HepG2 (cell line): Measurements from ENCODE around the gene AGAP1. TPM values are rescaled to one million over a fixed set of nuclear protein-coding genes. Genes with fewer than 3 reads are reported as not detected.

ENCODE experiments used
- ADNP ChIP-seq: sonication (generic); formaldehyde crosslinking; IDR thresholded peaks from 2 replicates; pipeline ENCODE4 v1.4.0; 2020; ENCODE audit warnings: missing genetic modification reagents
- ELF4 ChIP-seq: sonication (generic); formaldehyde crosslinking; IDR thresholded peaks from 2 replicates; pipeline ENCODE4 v1.5.0; 2020; ENCODE audit warnings: missing genetic modification reagents, mild to moderate bottlenecking, moderate library complexity, borderline replicate concordance
- FOXC1 ChIP-seq: sonication (generic); formaldehyde crosslinking; IDR thresholded peaks from 2 replicates; pipeline ENCODE4 v1.8.0; 2022; ENCODE audit warnings: mild to moderate bottlenecking, missing genetic modification reagents, borderline replicate concordance
- HES4 ChIP-seq: sonication (generic); formaldehyde crosslinking; IDR thresholded peaks from 2 replicates; pipeline ENCODE4 v1.9.0; 2021; ENCODE audit warnings: mild to moderate bottlenecking, missing genetic modification reagents, borderline replicate concordance
- KLF9 ChIP-seq: IDR thresholded peaks from 2 replicates; pipeline ENCODE4 v1.6.1; 2016; ENCODE audit warnings: low read depth
- NFRKB ChIP-seq: fragments of 450-650 bp; IDR thresholded peaks from 2 replicates; pipeline ENCODE4 v1.6.1; 2017
- ZFYVE20 ChIP-seq: sonication (generic); formaldehyde crosslinking; IDR thresholded peaks from 2 replicates; pipeline ENCODE4 v1.8.0; 2023; ENCODE audit warnings: low read depth, mild to moderate bottlenecking, moderate library complexity, missing genetic modification reagents, borderline replicate concordance
- ZNF10 ChIP-seq: sonication (generic); formaldehyde crosslinking; IDR thresholded peaks from 2 replicates; pipeline ENCODE4 v1.4.0; 2020; ENCODE audit warnings: mild to moderate bottlenecking, low read depth, missing genetic modification reagents, borderline replicate concordance
- ZNF251 ChIP-seq: sonication (generic); formaldehyde crosslinking; IDR thresholded peaks from 2 replicates; pipeline ENCODE4 v1.9.0; 2021; ENCODE audit warnings: mild to moderate bottlenecking, missing genetic modification reagents
- ZNF383 ChIP-seq: sonication (generic); formaldehyde crosslinking; IDR thresholded peaks from 2 replicates; pipeline ENCODE4 v1.4.0; 2020; ENCODE audit warnings: missing genetic modification reagents, mild to moderate bottlenecking, borderline replicate concordance
- ZNF547 ChIP-seq: sonication (generic); formaldehyde crosslinking; IDR thresholded peaks from 2 replicates; pipeline ENCODE4 v1.5.1; 2020; ENCODE audit warnings: mild to moderate bottlenecking, missing genetic modification reagents
- ZNF564 ChIP-seq: sonication (generic); formaldehyde crosslinking; IDR thresholded peaks from 2 replicates; pipeline ENCODE4 v1.8.1; 2023; ENCODE audit warnings: mild to moderate bottlenecking, missing genetic modification reagents
- ZNF619 ChIP-seq: sonication (generic); formaldehyde crosslinking; IDR thresholded peaks from 2 replicates; pipeline ENCODE4 v1.4.0; 2020; ENCODE audit warnings: mild to moderate bottlenecking, missing genetic modification reagents
- ZNF83 ChIP-seq: sonication (generic); formaldehyde crosslinking; IDR thresholded peaks from 2 replicates; pipeline ENCODE4 v1.4.0; 2020; ENCODE audit warnings: missing genetic modification reagents, mild to moderate bottlenecking, borderline replicate concordance
- polyA plus RNA-seq, 8 experiments: library from polyadenylated mRNA; depleted of rRNA in 3 of 8; stranded (reverse) in 7 of 8; unstranded in 1 of 8; fragments of >200 nt; fragmentation: Illumina TruSeq in 4 of 8; extraction: Trizol in 4 of 8; gene quantifications; 2 replicates each; pipeline versions ENCODE4 v1.2.1 to v1.2.3, GENCODE V29; 2011 to 2016; ENCODE audit warnings: low read depth in 4 of 8, missing spikeins in 1 of 8, mixed read lengths in 1 of 8; ENCODE audit not compliant: insufficient read depth in 1 of 8
- total RNA-seq, 5 experiments: library from RNA; depleted of rRNA; stranded (reverse); fragments of >200 nt; fragmentation: Illumina TruSeq; extraction: Trizol; gene quantifications; 2 replicates each; pipeline ENCODE4 v1.2.3, GENCODE V29; 2016; ENCODE audit warnings: low read depth in 1 of 5
- TF ChIP-seq, protein P1 (sequence below): sonication (generic); formaldehyde crosslinking; IDR thresholded peaks from 2 replicates; pipeline ENCODE4 v1.4.0; 2020; ENCODE audit warnings: mild to moderate bottlenecking, missing genetic modification reagents
- TF ChIP-seq, protein P2 (sequence below): sonication (generic); formaldehyde crosslinking; IDR thresholded peaks from 2 replicates; pipeline ENCODE4 v1.5.0; 2020; ENCODE audit warnings: missing genetic modification reagents
- TF ChIP-seq, protein P3 (sequence below): sonication (generic); formaldehyde crosslinking; IDR thresholded peaks from 2 replicates; pipeline ENCODE4 v1.5.0; 2020; ENCODE audit warnings: missing genetic modification reagents
- TF ChIP-seq, protein P4 (sequence below): sonication (generic); formaldehyde crosslinking; IDR thresholded peaks from 2 replicates; pipeline ENCODE4 v1.8.1; 2023; ENCODE audit warnings: mild to moderate bottlenecking, missing genetic modification reagents
- TF ChIP-seq, protein P5 (sequence below): sonication (generic); formaldehyde crosslinking; IDR thresholded peaks from 2 replicates; pipeline ENCODE4 v1.4.0; 2020; ENCODE audit warnings: missing genetic modification reagents

The AGAP1 gene
- total and polyA plus RNA-seq, 2 of the 13 experiments (the other 11 are each of a cell fraction or from before 2014, with no cell fraction given): 21.2 to 32.7 TPM

DNA sequence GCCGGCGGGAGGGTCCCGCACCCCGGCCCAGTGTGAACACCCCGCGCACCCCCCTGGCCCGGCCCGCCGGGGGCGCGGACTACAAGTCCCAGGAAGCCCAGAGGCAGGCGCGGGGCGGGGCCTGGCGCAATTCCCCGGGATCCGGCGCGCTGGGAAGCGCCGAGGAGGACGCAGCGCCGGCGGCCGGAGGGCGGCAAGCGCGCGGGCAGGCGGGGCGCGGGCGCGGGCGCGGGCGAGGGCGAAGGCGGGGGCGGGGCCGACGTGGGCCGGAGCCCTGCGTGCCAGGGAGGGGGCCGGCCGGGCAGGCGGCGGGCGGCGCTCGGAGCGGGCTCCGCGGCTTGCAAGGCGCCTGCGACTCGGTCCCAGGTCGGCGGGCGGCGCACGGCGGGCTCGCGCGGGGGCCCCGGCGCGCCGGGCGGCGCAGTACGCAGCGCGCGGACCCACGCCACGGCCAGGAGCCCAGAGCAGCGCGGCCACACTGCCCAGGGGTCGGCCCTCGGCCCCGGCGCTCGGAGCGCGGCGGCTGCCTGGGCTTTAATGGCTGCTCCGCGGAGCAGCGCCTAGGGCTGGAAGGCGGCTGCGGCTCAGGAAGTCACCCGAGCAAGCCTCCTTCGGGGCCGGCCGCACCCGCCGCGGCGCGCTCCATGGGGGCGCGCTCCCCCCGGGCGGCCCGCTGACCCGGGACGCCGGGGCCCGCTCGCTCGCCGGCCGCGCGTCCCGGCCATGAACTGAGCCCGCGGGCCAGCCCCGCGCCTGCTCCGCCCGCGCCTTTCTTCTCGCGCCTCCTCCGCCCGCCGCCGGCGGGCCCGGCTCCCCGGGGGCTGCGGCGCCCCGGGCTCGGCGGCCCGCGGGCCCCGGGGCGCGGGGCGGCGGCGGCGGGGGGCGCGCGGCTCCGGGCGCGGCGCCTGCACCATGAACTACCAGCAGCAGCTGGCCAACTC lies at the start of gene AGAP1 (continued):
- TF ChIP-seq ADNP (CRISPR knock-in tag): no peak
- no peak for TF ChIP-seq ZNF619 (CRISPR knock-in tag)
- TF ChIP-seq FOXC1 (CRISPR knock-in tag): no peak
- TF ChIP-seq ZNF83 (CRISPR knock-in tag): no peak
- TF ChIP-seq ZNF251 (CRISPR knock-in tag): no peak
- no peak for TF ChIP-seq ZNF547 (CRISPR knock-in tag)
- TF ChIP-seq, protein P1, sequence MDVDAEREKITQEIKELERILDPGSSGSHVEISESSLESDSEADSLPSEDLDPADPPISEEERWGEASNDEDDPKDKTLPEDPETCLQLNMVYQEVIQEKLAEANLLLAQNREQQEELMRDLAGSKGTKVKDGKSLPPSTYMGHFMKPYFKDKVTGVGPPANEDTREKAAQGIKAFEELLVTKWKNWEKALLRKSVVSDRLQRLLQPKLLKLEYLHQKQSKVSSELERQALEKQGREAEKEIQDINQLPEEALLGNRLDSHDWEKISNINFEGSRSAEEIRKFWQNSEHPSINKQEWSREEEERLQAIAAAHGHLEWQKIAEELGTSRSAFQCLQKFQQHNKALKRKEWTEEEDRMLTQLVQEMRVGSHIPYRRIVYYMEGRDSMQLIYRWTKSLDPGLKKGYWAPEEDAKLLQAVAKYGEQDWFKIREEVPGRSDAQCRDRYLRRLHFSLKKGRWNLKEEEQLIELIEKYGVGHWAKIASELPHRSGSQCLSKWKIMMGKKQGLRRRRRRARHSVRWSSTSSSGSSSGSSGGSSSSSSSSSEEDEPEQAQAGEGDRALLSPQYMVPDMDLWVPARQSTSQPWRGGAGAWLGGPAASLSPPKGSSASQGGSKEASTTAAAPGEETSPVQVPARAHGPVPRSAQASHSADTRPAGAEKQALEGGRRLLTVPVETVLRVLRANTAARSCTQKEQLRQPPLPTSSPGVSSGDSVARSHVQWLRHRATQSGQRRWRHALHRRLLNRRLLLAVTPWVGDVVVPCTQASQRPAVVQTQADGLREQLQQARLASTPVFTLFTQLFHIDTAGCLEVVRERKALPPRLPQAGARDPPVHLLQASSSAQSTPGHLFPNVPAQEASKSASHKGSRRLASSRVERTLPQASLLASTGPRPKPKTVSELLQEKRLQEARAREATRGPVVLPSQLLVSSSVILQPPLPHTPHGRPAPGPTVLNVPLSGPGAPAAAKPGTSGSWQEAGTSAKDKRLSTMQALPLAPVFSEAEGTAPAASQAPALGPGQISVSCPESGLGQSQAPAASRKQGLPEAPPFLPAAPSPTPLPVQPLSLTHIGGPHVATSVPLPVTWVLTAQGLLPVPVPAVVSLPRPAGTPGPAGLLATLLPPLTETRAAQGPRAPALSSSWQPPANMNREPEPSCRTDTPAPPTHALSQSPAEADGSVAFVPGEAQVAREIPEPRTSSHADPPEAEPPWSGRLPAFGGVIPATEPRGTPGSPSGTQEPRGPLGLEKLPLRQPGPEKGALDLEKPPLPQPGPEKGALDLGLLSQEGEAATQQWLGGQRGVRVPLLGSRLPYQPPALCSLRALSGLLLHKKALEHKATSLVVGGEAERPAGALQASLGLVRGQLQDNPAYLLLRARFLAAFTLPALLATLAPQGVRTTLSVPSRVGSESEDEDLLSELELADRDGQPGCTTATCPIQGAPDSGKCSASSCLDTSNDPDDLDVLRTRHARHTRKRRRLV: no peak
- no peak for TF ChIP-seq ZNF10 (CRISPR knock-in tag)
- no peak for TF ChIP-seq KLF9 (CRISPR knock-in tag)
- TF ChIP-seq HES4: no peak
- TF ChIP-seq ZFYVE20: no peak
- TF ChIP-seq, protein P2, sequence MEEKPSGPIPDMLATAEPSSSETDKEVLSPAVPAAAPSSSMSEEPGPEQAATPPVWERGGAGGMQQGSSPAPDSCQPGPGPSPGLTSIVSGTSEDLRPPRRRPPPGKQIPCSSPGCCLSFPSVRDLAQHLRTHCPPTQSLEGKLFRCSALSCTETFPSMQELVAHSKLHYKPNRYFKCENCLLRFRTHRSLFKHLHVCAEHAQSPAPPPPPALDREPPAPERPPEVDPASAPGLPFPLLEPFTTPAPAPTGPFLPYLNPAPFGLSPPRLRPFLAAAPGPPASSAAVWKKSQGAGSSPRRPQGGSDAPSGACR (CRISPR knock-in tag): no peak
- TF ChIP-seq, protein P3, sequence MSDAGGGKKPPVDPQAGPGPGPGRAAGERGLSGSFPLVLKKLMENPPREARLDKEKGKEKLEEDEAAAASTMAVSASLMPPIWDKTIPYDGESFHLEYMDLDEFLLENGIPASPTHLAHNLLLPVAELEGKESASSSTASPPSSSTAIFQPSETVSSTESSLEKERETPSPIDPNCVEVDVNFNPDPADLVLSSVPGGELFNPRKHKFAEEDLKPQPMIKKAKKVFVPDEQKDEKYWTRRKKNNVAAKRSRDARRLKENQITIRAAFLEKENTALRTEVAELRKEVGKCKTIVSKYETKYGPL (CRISPR knock-in tag): no peak
- no peak for TF ChIP-seq ELF4 (CRISPR knock-in tag)
- no peak for TF ChIP-seq NFRKB
- TF ChIP-seq ZNF383 (CRISPR knock-in tag): no peak
- no peak for TF ChIP-seq ZNF564 (CRISPR knock-in tag)
- TF ChIP-seq, protein P4, sequence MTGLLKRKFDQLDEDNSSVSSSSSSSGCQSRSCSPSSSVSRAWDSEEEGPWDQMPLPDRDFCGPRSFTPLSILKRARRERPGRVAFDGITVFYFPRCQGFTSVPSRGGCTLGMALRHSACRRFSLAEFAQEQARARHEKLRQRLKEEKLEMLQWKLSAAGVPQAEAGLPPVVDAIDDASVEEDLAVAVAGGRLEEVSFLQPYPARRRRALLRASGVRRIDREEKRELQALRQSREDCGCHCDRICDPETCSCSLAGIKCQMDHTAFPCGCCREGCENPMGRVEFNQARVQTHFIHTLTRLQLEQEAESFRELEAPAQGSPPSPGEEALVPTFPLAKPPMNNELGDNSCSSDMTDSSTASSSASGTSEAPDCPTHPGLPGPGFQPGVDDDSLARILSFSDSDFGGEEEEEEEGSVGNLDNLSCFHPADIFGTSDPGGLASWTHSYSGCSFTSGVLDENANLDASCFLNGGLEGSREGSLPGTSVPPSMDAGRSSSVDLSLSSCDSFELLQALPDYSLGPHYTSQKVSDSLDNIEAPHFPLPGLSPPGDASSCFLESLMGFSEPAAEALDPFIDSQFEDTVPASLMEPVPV (CRISPR knock-in tag): no peak
- TF ChIP-seq, protein P5, sequence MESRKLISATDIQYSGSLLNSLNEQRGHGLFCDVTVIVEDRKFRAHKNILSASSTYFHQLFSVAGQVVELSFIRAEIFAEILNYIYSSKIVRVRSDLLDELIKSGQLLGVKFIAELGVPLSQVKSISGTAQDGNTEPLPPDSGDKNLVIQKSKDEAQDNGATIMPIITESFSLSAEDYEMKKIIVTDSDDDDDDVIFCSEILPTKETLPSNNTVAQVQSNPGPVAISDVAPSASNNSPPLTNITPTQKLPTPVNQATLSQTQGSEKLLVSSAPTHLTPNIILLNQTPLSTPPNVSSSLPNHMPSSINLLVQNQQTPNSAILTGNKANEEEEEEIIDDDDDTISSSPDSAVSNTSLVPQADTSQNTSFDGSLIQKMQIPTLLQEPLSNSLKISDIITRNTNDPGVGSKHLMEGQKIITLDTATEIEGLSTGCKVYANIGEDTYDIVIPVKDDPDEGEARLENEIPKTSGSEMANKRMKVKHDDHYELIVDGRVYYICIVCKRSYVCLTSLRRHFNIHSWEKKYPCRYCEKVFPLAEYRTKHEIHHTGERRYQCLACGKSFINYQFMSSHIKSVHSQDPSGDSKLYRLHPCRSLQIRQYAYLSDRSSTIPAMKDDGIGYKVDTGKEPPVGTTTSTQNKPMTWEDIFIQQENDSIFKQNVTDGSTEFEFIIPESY (CRISPR knock-in tag): no peak
